DND-41 (cell line): ENCODE data around the gene SNX20.
A peak's percentile ranks its signal among the peaks of the same experiment; 100 is the strongest.

ENCODE experiments used
- ATAC-seq: fragments of 200-7000 bp; cut with Tn5 transposase; 3 replicates; pipeline ENCODE4 v1.9.1; 2021; ENCODE audit warnings: low read depth; ENCODE audit not compliant: insufficient read depth
- DNase-seq: peaks from one replicate; pipeline ENCODE4 v3.0.0-alpha.2; 2020
- H2AFZ ChIP-seq: 2 replicates; pipeline ENCODE4 v1.6.0; 2012; ENCODE audit warnings: low read depth, low read length
- H3K27ac ChIP-seq: 2 replicates; pipeline ENCODE4 v1.5.1; 2012; ENCODE audit warnings: low read length, inconsistent platforms
- H3K27me3 ChIP-seq: fragments of 200-600 bp; sonication (generic); 2 replicates; pipeline ENCODE4 v1.6.0; 2012; ENCODE audit warnings: low read length, mild to moderate bottlenecking, inconsistent platforms; ENCODE audit not compliant: insufficient read depth, poor library complexity
- H3K36me3 ChIP-seq: 2 replicates; pipeline ENCODE4 v1.5.1; 2012; ENCODE audit warnings: low read length, inconsistent platforms; ENCODE audit not compliant: insufficient read depth
- H3K4me1 ChIP-seq: 2 replicates; pipeline ENCODE4 v1.5.1; 2012; ENCODE audit warnings: mild to moderate bottlenecking, low read length; ENCODE audit not compliant: insufficient read depth
- H3K4me2 ChIP-seq: 2 replicates; pipeline ENCODE4 v1.6.0; 2012; ENCODE audit warnings: mild to moderate bottlenecking, moderate library complexity, low read length, inconsistent platforms; ENCODE audit not compliant: insufficient read depth
- H3K4me3 ChIP-seq, 2 experiments: fragments of 200-600 bp in 1 of 2; shearing (Covaris generic) in 1 of 2; 2 replicates each; pipeline ENCODE4 v1.5.1; 2012 to 2016; ENCODE audit warnings: inconsistent platforms in 2 of 2, low read length in 2 of 2, mild to moderate bottlenecking in 2 of 2, low read depth in 1 of 2, moderate library complexity in 1 of 2
- H3K79me2 ChIP-seq: 2 replicates; pipeline ENCODE4 v1.6.0; 2012; ENCODE audit warnings: low read length, inconsistent platforms; ENCODE audit not compliant: insufficient read depth
- H3K9ac ChIP-seq: 2 replicates; pipeline ENCODE4 v1.6.0; 2012; ENCODE audit warnings: low read depth, mild to moderate bottlenecking, inconsistent platforms, low read length, moderate library complexity
- H3K9me3 ChIP-seq: 2 replicates; pipeline ENCODE4 v1.5.1; 2012; ENCODE audit warnings: low read length, moderate library complexity, mild to moderate bottlenecking, inconsistent platforms; ENCODE audit not compliant: insufficient read depth, severe bottlenecking
- H4K20me1 ChIP-seq: 2 replicates; pipeline ENCODE4 v1.6.0; 2012; ENCODE audit warnings: low read length; ENCODE audit not compliant: insufficient read depth
- EZH2 ChIP-seq: IDR thresholded peaks from 3 replicates; pipeline ENCODE4 v1.6.1; 2012; ENCODE audit warnings: borderline replicate concordance, low read depth, mild to moderate bottlenecking, moderate library complexity, low read length, inconsistent platforms; ENCODE audit not compliant: severe bottlenecking
- TF ChIP-seq, protein P1 (sequence below): IDR thresholded peaks from 2 replicates; pipeline ENCODE4 v1.5.1; 2012; ENCODE audit warnings: borderline replicate concordance, low read length, moderate library complexity, mild to moderate bottlenecking; ENCODE audit not compliant: poor library complexity, severe bottlenecking; ENCODE audit errors: extremely low read depth

SNX20 gene, protein sequence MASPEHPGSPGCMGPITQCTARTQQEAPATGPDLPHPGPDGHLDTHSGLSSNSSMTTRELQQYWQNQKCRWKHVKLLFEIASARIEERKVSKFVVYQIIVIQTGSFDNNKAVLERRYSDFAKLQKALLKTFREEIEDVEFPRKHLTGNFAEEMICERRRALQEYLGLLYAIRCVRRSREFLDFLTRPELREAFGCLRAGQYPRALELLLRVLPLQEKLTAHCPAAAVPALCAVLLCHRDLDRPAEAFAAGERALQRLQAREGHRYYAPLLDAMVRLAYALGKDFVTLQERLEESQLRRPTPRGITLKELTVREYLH

DNA sequence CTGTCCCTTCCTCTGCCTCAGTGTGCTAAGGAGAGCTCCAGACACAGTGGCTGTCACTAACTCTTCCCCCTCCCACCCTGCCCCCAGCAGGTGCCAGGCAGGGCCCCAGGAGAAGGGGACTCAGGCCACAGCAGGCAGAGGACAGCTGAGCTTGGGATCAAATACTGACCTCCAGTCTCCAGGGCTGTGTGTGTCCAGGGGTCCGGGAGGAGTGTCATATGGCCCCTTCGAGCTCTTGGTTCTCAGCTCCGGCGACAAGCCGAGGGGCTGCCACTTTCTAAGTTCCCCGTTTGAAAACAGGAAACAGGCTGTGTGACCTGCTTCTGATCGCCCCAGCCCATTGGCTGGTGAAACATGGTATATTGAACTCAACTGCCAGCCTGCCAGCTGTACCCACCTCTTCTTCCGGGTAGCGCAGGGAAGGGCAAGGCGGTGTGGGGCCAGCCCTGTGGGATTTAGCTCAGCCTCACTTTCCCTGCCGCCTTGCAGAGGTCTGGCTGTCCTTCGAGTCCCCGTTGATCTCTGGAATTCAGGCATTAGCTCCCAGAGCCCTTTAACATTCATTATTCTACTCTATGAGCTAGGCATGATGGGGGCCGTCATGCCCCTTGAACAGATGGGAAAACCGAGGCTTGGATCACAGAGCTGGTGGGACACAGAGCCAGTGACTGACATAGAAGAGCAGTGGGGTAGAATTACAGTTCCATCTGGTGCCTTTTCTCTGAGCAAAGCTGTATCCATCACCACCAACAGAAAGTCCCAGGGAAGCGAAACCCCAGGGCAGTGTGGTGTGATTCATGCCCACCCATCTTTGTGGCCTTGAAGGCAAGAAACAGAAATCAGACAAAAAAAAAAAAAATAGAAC lies at the start of gene SNX20:
Gene SNX20, minus strand, starts transcription at position 292 of the 865 bp plus-strand sequence. CDS start 3,786 bp downstream, outside the sequence.
- peaks cover 24% of the 10 kb centered on the region for H3K36me3 ChIP-seq
- H3K27ac ChIP-seq = peak within 1 kb of the TSS; percentile 88
- H3K9me3 ChIP-seq = no peaks in the 10 kb centered on the region
- DNase-seq (peak; percentile 84), ATAC-seq (peak; percentile 88)
- H3K4me1 ChIP-seq = peaks cover 60% of the 10 kb centered on the region
- peaks cover 18% of the 10 kb centered on the region for H3K79me2 ChIP-seq
- peak within 1 kb of the TSS; percentile 78 for H3K9ac ChIP-seq
- no peak for TF ChIP-seq EZH2
- TF ChIP-seq, protein P1, sequence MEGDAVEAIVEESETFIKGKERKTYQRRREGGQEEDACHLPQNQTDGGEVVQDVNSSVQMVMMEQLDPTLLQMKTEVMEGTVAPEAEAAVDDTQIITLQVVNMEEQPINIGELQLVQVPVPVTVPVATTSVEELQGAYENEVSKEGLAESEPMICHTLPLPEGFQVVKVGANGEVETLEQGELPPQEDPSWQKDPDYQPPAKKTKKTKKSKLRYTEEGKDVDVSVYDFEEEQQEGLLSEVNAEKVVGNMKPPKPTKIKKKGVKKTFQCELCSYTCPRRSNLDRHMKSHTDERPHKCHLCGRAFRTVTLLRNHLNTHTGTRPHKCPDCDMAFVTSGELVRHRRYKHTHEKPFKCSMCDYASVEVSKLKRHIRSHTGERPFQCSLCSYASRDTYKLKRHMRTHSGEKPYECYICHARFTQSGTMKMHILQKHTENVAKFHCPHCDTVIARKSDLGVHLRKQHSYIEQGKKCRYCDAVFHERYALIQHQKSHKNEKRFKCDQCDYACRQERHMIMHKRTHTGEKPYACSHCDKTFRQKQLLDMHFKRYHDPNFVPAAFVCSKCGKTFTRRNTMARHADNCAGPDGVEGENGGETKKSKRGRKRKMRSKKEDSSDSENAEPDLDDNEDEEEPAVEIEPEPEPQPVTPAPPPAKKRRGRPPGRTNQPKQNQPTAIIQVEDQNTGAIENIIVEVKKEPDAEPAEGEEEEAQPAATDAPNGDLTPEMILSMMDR = no peak
- no peaks in the 10 kb centered on the region for H3K27me3 ChIP-seq
- H3K4me2 ChIP-seq = peak within 1 kb of the TSS; percentile 90
- peak within 1 kb of the TSS; percentile 75 for H2AFZ ChIP-seq
- H4K20me1 ChIP-seq = no peaks in the 10 kb centered on the region
- peak within 1 kb of the TSS; percentile 56 to 78 for H3K4me3 ChIP-seq

DNA sequence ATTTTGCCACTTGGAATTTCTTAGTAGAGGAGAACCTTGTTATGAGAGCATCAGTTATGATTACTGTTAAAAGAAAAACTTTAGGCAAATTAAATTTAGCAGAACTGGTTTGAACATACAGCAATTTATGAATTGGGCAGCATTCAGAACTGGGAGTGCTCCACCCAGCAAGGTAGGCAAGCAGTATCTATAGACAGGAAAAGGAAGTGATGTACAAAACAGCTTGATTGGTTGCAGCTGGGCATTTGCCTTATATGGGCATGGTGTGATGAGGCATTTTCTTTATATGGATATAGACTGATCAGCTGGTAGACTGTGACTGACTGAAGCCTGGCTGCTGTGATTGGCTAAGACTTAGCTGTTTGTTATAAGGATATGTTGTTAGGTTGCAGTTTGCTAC lies 43.2 kb upstream of the SNX20 start:
- Histone ChIP-seq H3K4me1 (peaks cover 7% of the 10 kb centered on the region), H3K4me3 (no peak overlapping the region), H3K79me2 (no peaks in the 10 kb centered on the region), H3K36me3 (no peaks in the 10 kb centered on the region), H3K4me2 (no peak overlapping the region), H2AFZ (no peak overlapping the region), H3K27me3 (no peaks in the 10 kb centered on the region), H4K20me1 (no peaks in the 10 kb centered on the region), H3K9me3 (peaks cover 9% of the 10 kb centered on the region), H3K27ac (no peak overlapping the region), H3K9ac (no peak overlapping the region)
- peak; percentile 42; the same call in 1 of the 3 replicates for ATAC-seq
- TF ChIP-seq, protein P1 = no peak
- TF ChIP-seq EZH2 = no peak
- DNase-seq = no peak

DNA sequence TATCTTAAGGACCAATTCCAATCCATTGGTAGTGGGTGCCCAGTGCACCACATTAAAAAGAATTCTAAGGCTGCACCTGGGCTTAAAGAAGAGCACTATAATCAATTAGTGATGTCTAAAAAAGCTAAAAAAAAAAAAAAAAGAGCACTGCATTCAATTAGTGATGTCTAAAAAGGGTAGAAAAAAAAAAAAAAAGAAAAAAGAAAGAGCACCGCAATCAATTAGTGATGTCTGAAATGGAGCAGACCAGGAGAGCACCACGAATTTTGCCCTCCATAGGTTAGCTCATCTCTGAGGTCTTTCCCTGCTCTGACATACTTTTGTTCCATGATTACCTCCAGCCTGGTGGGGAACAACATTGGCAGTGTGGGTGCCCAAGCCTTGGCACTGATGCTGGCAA lies 41.8 kb upstream of the SNX20 start:
- H3K4me2 ChIP-seq = no peak overlapping the region
- TF ChIP-seq, protein P1 = no peak
- TF ChIP-seq EZH2 = no peak
- ATAC-seq = no peak

More for the DNA sequence above, 41.8 kb upstream of the SNX20 start:
- Histone ChIP-seq H2AFZ (no peak overlapping the region), H3K27me3 (no peaks in the 10 kb centered on the region), H3K9me3 (peaks cover 9% of the 10 kb centered on the region), H3K36me3 (no peaks in the 10 kb centered on the region), H3K79me2 (no peaks in the 10 kb centered on the region), H3K4me3 (no peak overlapping the region), H3K9ac (no peak overlapping the region), H4K20me1 (no peaks in the 10 kb centered on the region), H3K27ac (no peak overlapping the region), H3K4me1 (peaks cover 7% of the 10 kb centered on the region)
- DNase-seq = no peak
